AG04450 (cell line): ENCODE data around the gene MAMSTR. TPM values are rescaled to one million over a fixed set of nuclear protein-coding genes. Genes with fewer than 3 reads are reported as not detected.

Source experiments
- CTCF ChIA-PET: fragments of 300-600, 350-600 bp; formaldehyde crosslinking; extraction: SDS; loops from one replicate; lab custom pipeline; 2022; ENCODE audit warnings: antibody characterized with exemption, inconsistent platforms; lab: Charles Lee
- POLR2A ChIA-PET: fragments of 350-600 bp; formaldehyde crosslinking; extraction: SDS; loops from one replicate; lab custom pipeline; 2021; ENCODE audit warnings: antibody characterized with exemption, inconsistent platforms; lab: Yijun Ruan, JAX
- DNase-seq: peaks from one replicate; pipeline ENCODE4 v3.0.0-alpha.2; 2011; ENCODE audit warnings: low read depth, low spot score
- H3K27ac ChIP-seq: one replicate; pipeline ENCODE4 v1.5.1; 2012; ENCODE audit warnings: low read depth, low read length, control low read depth
- H3K27me3 ChIP-seq: one replicate; pipeline ENCODE4 v1.6.0; 2012; ENCODE audit warnings: low read length; ENCODE audit not compliant: control insufficient read depth, insufficient read depth
- H3K4me3 ChIP-seq: 2 replicates; pipeline ENCODE4 v1.5.1; 2011; ENCODE audit warnings: mild to moderate bottlenecking, low read depth, low read length, control low read depth
- H3K9me3 ChIP-seq: 2 replicates; pipeline ENCODE4 v1.5.1; 2012; ENCODE audit warnings: low read length; ENCODE audit not compliant: control insufficient read depth, insufficient read depth
- polyA plus RNA-seq: library from polyadenylated mRNA; depleted of rRNA; stranded (reverse); fragments of >200 nt; gene quantifications from 2 replicates; pipeline ENCODE4 v1.2.3, GENCODE V29; 2011
- TF ChIP-seq, protein P1 (sequence below): IDR thresholded peaks from 2 replicates; pipeline ENCODE4 v1.5.1; 2011; ENCODE audit warnings: low read depth, low read length, control low read depth, inconsistent platforms

Gene MAMSTR
- polyA plus RNA-seq, 1 experiment = 0.58 TPM

DNA sequence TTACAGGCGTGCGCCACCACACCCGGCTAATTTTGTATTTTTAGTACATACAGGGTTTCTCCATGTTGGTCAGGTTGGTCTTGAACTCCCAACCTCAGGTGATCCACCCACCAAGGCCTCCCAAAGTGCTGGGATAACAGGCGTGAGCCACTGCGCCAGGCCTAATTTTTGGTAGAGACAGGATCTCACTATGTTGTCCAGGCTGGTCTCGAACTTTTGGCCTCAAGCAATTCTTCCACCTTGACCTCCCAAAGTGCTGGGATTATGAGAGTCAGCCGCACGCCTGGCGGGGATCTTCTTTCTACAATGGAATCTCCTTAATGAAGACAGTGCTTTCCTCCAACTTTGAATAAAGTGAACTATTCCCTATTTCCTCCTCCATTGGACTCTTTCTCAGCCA, 15.1 kb upstream of the MAMSTR start:
- ChIA-PET POLR2A (no interaction called here), CTCF (interaction anchor here (0.7 kb wide), 1 partner anchor 59 kb away, joined by 4 read pairs; no protein-coding TSS in a partner anchor)
- Histone ChIP-seq H3K9me3 (peaks cover 9% of the 10 kb centered on the region), H3K27ac (no peak overlapping the region), H3K4me3 (no peak overlapping the region), H3K27me3 (peaks cover 17% of the 10 kb centered on the region)
- no peak for DNase-seq
- TF ChIP-seq, protein P1, sequence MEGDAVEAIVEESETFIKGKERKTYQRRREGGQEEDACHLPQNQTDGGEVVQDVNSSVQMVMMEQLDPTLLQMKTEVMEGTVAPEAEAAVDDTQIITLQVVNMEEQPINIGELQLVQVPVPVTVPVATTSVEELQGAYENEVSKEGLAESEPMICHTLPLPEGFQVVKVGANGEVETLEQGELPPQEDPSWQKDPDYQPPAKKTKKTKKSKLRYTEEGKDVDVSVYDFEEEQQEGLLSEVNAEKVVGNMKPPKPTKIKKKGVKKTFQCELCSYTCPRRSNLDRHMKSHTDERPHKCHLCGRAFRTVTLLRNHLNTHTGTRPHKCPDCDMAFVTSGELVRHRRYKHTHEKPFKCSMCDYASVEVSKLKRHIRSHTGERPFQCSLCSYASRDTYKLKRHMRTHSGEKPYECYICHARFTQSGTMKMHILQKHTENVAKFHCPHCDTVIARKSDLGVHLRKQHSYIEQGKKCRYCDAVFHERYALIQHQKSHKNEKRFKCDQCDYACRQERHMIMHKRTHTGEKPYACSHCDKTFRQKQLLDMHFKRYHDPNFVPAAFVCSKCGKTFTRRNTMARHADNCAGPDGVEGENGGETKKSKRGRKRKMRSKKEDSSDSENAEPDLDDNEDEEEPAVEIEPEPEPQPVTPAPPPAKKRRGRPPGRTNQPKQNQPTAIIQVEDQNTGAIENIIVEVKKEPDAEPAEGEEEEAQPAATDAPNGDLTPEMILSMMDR = no peak

DNA sequence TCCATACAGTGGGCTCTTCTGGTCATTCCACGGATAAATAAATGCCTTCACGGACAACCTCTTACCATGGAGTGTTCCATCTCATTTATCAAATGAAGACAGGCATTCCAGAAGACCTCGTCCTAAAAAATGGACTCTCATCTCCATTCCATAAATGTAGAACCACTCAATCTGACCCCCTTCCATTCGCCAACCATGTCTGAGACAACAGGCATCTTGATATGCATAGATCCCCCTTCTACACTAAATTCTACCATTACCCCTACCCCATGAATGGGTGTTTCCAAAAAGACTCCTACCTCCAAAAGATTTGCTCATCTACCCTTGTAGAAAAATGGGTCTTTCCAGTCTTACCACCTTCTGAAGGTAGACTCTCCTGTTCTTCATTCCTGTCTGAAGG, 11.9 kb upstream of the MAMSTR start:
- no peak for DNase-seq
- H3K4me3 ChIP-seq = no peak overlapping the region
- peaks cover 14% of the 10 kb centered on the region for H3K9me3 ChIP-seq
- CTCF ChIA-PET = no interaction called here
- TF ChIP-seq, protein P1 = no peak
- H3K27me3 ChIP-seq = peaks cover 17% of the 10 kb centered on the region
- no peak overlapping the region for H3K27ac ChIP-seq
- POLR2A ChIA-PET = no interaction called here

DNA sequence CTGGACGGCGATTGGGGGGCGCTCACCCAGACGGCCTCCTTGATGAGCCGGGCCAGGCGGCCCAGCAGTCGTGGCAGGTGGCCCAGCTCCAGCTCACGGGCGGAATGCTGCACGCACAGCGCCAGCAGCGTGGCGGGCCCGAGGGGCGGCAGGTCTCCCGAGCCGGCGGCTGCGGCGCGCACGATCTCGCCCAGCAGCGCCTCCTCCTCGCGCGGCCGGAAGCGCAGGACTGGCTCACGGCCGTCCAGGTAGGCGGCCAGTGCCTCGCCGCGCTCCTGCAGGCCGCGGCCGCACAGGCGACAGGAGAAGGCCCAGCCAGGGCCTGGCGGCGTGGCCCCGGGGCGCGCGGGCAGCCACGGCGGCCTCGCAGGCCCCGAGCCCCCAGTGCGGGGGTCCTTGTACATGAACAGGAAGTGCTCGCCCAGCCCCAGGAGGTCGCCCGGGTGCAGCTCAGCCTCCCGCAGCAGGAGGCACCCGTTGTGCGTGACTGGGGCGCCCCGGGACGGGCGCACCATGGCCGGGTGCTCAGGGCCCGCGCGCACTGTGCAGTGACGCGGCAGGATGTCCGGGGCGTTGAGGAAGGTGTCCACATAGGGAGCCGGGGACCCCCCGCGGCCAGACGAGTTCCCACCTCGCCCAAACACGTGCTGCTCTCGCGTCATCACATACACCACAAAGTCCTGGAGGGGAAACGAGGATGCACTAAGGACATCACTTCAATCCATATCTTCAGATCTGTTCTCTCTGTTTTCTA, 9.6 kb upstream of the MAMSTR start:
- TF ChIP-seq, protein P1 = no peak
- Histone ChIP-seq H3K9me3 (peaks cover 13% of the 10 kb centered on the region; the same call in 1 of the 2 replicates), H3K27ac (no peak overlapping the region), H3K27me3 (peaks cover 14% of the 10 kb centered on the region), H3K4me3 (no peak overlapping the region)
- ChIA-PET CTCF (no interaction called here), POLR2A (no interaction called here)
- DNase-seq = no peak

DNA sequence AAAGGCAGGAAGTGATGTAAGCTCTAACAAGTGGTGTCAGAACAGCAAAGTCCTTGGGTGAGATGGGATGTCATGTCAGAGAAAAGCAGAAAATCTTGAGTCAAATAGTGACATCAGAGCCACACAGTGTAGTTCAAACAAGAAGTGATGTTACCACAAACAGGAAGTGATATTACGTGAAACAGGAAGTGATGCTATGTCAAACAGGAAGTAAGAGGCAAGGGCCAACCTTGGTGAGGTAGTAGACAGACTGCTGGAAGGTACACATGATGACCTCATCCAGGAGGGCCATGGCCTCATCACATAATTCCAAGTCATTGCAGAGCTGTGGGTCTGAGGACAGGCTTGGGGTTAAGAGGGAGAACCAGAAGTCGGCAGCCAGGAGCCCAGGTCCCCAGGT, 7.0 kb upstream of the MAMSTR start:
- Histone ChIP-seq H3K9me3 (peaks cover 13% of the 10 kb centered on the region; the same call in 1 of the 2 replicates), H3K27me3 (peaks cover 3% of the 10 kb centered on the region), H3K27ac (no peak overlapping the region), H3K4me3 (no peak overlapping the region)
- TF ChIP-seq, protein P1 = no peak
- no peak for DNase-seq
- ChIA-PET POLR2A (no interaction called here), CTCF (interaction anchor here (1.0 kb wide), 1 partner anchor 267 kb away, joined by 12 read pairs; the partner anchor contains the start of gene RUVBL2)
